ENCODE results near the gene ZNF536. TPM values are rescaled to one million over a fixed set of nuclear protein-coding genes. Genes with fewer than 3 reads are reported as not detected.
"Not testable (repeated sequence)": the region's sequence is repeated elsewhere in the genome, so short reads cannot be mapped to it uniquely, and the experiment has no call there.

ZNF536 gene
- total RNA-seq, 1 experiment from 2014 or later, result 0.05 TPM

DNA sequence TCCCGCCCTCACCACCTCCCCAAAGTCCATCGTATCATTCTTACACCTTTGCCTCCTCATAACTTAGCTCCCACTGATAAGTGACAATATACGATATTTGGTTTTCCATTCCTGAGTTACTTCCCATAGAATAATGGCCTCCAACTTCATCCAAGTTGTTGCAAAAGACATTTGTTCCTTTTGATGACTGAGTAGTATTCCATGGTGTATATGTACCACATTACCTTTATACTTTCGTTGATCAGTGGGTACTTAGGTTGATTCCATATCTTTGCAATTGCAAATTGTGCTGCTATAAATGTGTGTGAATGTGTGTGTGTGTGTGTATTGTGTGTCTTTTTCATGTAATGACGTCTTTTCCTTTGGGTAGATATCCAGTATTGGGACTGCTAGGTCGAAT is 109.6 kb downstream of the ZNF536 start:
- intact Hi-C loops (cut with micrococcal nuclease; ENCODE audit: unreplicated experiment) (no loop called here), in situ Hi-C loops (cut with HindIII; ENCODE audit: low pct_unique_long_range_greater_than_20kb, low sequenced_read_pairs) (no loop called here)
- Histone ChIP-seq H3K4me1 (ENCODE audit: control insufficient read depth, insufficient read depth, low read length) (0 out of 2 replicates have a peak, but pooled peaks cover 3% of the 10 kb centered on the region), H3K4me3 (ENCODE audit: low read depth in 2 of 2, low read length in 2 of 2) (no peak overlapping the region), H3K27me3 (ENCODE audit: control insufficient read depth, insufficient read depth, low read length) (peaks cover 8% of the 10 kb centered on the region; the same call in 1 of the 2 replicates), H3K9me3 (ENCODE audit: control insufficient read depth, insufficient read depth, low read depth, low read length) (no peaks in the 10 kb centered on the region), H3K27ac (ENCODE audit: low read length) (no peak overlapping the region), H3K36me3 (ENCODE audit: control insufficient read depth, insufficient read depth, low read length) (no peaks in the 10 kb centered on the region)
- ATAC-seq, result no peak
- no TSS peak for BruUV-seq (replicated peaks)
- ChIA-PET POLR2A (no interaction called here), CTCF (no interaction called here)
- DNase-seq (ENCODE audit: low read depth, low spot score), result no peak
- TF ChIP-seq POLR2AphosphoS5 (IDR thresholded peaks at IDR 0.05; ENCODE audit: low read depth, low read length) (no peak), SIN3A (IDR thresholded peaks at IDR 0.05; ENCODE audit: borderline replicate concordance, insufficient read depth, low read depth, low read length) (no peak), TCF7L2 (IDR thresholded peaks at IDR 0.05; ENCODE audit: low read depth, low read length) (no peak)
- TF ChIP-seq, protein P1, sequence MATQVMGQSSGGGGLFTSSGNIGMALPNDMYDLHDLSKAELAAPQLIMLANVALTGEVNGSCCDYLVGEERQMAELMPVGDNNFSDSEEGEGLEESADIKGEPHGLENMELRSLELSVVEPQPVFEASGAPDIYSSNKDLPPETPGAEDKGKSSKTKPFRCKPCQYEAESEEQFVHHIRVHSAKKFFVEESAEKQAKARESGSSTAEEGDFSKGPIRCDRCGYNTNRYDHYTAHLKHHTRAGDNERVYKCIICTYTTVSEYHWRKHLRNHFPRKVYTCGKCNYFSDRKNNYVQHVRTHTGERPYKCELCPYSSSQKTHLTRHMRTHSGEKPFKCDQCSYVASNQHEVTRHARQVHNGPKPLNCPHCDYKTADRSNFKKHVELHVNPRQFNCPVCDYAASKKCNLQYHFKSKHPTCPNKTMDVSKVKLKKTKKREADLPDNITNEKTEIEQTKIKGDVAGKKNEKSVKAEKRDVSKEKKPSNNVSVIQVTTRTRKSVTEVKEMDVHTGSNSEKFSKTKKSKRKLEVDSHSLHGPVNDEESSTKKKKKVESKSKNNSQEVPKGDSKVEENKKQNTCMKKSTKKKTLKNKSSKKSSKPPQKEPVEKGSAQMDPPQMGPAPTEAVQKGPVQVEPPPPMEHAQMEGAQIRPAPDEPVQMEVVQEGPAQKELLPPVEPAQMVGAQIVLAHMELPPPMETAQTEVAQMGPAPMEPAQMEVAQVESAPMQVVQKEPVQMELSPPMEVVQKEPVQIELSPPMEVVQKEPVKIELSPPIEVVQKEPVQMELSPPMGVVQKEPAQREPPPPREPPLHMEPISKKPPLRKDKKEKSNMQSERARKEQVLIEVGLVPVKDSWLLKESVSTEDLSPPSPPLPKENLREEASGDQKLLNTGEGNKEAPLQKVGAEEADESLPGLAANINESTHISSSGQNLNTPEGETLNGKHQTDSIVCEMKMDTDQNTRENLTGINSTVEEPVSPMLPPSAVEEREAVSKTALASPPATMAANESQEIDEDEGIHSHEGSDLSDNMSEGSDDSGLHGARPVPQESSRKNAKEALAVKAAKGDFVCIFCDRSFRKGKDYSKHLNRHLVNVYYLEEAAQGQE (IDR thresholded peaks at IDR 0.05; ENCODE audit: insufficient read depth in 1 of 2, low read depth in 2 of 2, low read length in 1 of 2), result no peak
- TF ChIP-seq, protein P2, sequence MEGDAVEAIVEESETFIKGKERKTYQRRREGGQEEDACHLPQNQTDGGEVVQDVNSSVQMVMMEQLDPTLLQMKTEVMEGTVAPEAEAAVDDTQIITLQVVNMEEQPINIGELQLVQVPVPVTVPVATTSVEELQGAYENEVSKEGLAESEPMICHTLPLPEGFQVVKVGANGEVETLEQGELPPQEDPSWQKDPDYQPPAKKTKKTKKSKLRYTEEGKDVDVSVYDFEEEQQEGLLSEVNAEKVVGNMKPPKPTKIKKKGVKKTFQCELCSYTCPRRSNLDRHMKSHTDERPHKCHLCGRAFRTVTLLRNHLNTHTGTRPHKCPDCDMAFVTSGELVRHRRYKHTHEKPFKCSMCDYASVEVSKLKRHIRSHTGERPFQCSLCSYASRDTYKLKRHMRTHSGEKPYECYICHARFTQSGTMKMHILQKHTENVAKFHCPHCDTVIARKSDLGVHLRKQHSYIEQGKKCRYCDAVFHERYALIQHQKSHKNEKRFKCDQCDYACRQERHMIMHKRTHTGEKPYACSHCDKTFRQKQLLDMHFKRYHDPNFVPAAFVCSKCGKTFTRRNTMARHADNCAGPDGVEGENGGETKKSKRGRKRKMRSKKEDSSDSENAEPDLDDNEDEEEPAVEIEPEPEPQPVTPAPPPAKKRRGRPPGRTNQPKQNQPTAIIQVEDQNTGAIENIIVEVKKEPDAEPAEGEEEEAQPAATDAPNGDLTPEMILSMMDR (IDR thresholded peaks at IDR 0.05), result no peak

DNA sequence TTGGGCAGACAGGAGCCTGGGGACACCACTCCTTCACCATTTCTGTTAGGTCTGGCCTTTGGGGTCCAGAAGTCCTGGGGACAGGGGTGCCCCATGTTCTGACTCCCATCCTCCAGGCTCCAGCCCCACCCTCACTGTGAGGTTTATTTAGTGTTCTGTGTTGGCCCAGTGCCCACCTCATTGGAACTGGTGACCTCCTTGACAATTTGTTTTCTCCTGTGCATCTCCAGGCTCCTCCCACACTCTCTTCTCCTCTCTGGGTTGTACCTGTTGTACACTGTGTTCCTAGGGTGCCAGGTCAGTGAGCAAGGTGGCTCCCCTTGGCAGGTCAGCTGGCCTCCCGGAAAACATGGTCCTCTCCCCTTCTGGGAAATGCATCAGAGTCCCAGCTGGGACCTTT is 110.8 kb downstream of the ZNF536 start:
- in situ Hi-C loops (cut with HindIII; ENCODE audit: low pct_unique_long_range_greater_than_20kb, low sequenced_read_pairs) (no loop called here), intact Hi-C loops (cut with micrococcal nuclease; ENCODE audit: unreplicated experiment) (no loop called here)
- Histone ChIP-seq H3K9me3 (ENCODE audit: control insufficient read depth, insufficient read depth, low read depth, low read length) (no peaks in the 10 kb centered on the region), H3K36me3 (ENCODE audit: control insufficient read depth, insufficient read depth, low read length) (no peaks in the 10 kb centered on the region), H3K4me1 (ENCODE audit: control insufficient read depth, insufficient read depth, low read length) (0 out of 2 replicates have a peak, but pooled peaks cover 3% of the 10 kb centered on the region), H3K27me3 (ENCODE audit: control insufficient read depth, insufficient read depth, low read length) (peaks cover 13% of the 10 kb centered on the region; the same call in 1 of the 2 replicates), H3K27ac (ENCODE audit: low read length) (no peak overlapping the region), H3K4me3 (ENCODE audit: low read depth in 2 of 2, low read length in 2 of 2) (no peak overlapping the region)
- BruUV-seq (replicated peaks), result no TSS peak
- DNase-seq (ENCODE audit: low read depth, low spot score), result no peak
- no peak for TF ChIP-seq TCF7L2 (IDR thresholded peaks at IDR 0.05; ENCODE audit: low read depth, low read length)
- TF ChIP-seq, protein P1 (IDR thresholded peaks at IDR 0.05; ENCODE audit: insufficient read depth in 1 of 2, low read depth in 2 of 2, low read length in 1 of 2), result no peak
- TF ChIP-seq POLR2AphosphoS5 (IDR thresholded peaks at IDR 0.05; ENCODE audit: low read depth, low read length), result no peak
- TF ChIP-seq, protein P2 (IDR thresholded peaks at IDR 0.05), result no peak
- TF ChIP-seq SIN3A (IDR thresholded peaks at IDR 0.05; ENCODE audit: borderline replicate concordance, insufficient read depth, low read depth, low read length), result no peak
- CTCF ChIA-PET, result no interaction called here
- POLR2A ChIA-PET, result no interaction called here
- ATAC-seq, result no peak

DNA sequence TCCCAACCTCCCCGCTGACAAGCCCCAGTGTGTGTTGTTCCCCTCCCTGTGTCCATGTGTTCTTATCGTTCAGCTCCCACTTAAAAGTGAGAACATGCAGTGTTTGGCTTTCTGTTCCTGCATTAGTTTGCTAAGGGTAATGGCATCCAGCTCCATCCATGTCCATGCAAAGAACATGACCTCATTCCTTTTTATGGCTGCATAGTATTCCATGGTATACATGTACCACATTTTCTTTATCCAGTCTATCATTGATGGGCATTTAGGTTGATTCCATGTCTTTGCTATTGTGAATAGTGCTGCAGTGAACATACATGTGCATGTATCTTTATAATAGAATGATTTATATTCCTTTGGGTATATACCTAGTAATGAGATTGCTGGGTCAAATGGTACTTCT is 114.1 kb downstream of the ZNF536 start:
- BruUV-seq (replicated peaks); H3K27ac ChIP-seq (ENCODE audit: low read length); ATAC-seq; H3K4me3 ChIP-seq (ENCODE audit: low read depth in 2 of 2, low read length in 2 of 2); H3K4me1 ChIP-seq (ENCODE audit: control insufficient read depth, insufficient read depth, low read length); H3K9me3 ChIP-seq (ENCODE audit: control insufficient read depth, insufficient read depth, low read depth, low read length); in situ Hi-C loops (cut with HindIII; ENCODE audit: low pct_unique_long_range_greater_than_20kb, low sequenced_read_pairs); DNase-seq (ENCODE audit: low read depth, low spot score); H3K36me3 ChIP-seq (ENCODE audit: control insufficient read depth, insufficient read depth, low read length); CTCF ChIA-PET; POLR2A ChIA-PET; intact Hi-C loops (cut with micrococcal nuclease; ENCODE audit: unreplicated experiment): not testable (repeated sequence)
- H3K27me3 ChIP-seq (ENCODE audit: control insufficient read depth, insufficient read depth, low read length), result peaks cover 22% of the 10 kb centered on the region
